GM12874 (cell line): Measurements from ENCODE around the gene EDARADD.

Source experiments
- TF ChIP-seq, protein P1 (sequence below): IDR thresholded peaks from 2 replicates; pipeline ENCODE4 v1.5.1; 2011; ENCODE audit warnings: low read depth, mild to moderate bottlenecking, control low read depth, low read length, moderate library complexity; ENCODE audit not compliant: insufficient read depth

The EDARADD gene

GRCh38 chr1:236393681-236394481 lies at the start of gene EDARADD:
Gene EDARADD (plus strand): TSS chr1:236394286. CDS start chr1:236394445, 159 bp downstream.
- TF ChIP-seq, protein P1, sequence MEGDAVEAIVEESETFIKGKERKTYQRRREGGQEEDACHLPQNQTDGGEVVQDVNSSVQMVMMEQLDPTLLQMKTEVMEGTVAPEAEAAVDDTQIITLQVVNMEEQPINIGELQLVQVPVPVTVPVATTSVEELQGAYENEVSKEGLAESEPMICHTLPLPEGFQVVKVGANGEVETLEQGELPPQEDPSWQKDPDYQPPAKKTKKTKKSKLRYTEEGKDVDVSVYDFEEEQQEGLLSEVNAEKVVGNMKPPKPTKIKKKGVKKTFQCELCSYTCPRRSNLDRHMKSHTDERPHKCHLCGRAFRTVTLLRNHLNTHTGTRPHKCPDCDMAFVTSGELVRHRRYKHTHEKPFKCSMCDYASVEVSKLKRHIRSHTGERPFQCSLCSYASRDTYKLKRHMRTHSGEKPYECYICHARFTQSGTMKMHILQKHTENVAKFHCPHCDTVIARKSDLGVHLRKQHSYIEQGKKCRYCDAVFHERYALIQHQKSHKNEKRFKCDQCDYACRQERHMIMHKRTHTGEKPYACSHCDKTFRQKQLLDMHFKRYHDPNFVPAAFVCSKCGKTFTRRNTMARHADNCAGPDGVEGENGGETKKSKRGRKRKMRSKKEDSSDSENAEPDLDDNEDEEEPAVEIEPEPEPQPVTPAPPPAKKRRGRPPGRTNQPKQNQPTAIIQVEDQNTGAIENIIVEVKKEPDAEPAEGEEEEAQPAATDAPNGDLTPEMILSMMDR = no peak

DNA sequence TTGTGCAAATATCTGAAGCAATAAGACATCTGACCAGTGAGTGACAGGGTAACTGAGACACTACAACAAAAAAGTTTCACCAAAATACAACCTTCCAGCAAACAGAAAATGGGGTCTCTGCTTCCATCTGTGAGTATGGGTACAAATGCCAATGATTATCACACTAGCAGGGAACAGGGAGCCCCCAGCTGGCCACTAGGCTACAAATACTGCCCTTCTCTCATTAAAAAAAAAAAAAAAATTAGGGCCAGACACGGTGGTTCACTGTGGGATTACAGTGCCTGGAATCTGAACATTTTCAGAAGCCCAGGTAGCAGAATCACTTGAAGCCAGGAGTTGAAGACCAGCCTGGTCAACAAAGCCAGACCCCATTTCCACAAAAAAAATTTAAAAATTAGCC lies 48.4 kb upstream of the EDARADD start:
- TF ChIP-seq, protein P1 = peak; percentile 29; the same call in 1 of the 2 replicates

- TF ChIP-seq, protein P1 = no peak
Measured at GRCh38 chr1:236348071-236348470, 46.0 kb upstream of the EDARADD start.

DNA sequence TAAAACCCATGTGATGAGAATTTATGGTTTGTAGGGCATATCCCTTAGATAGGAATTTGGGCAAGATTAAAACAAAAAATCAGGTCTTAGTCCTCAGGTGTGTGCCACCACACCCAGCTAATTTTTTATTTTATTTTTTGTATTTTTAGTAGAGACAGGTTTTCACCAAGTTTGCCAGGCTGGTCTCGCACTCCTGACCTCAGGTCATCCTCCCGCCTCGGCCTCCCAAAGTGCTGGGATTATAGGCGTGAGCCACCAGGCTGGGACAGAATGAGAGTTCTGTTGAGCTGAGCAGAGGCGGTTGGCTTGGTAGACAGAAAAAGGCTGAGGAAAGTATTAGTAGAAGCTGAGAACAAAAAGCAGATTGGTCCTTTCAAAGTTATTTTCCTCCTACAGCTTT lies 43.8 kb upstream of the EDARADD start:
- TF ChIP-seq, protein P1 = no peak

- TF ChIP-seq, protein P1 = no peak
Measured at GRCh38 chr1:236351875-236352573, 42.1 kb upstream of the EDARADD start.

- TF ChIP-seq, protein P1 = no peak
Measured at GRCh38 chr1:236353813-236354212, 40.3 kb upstream of the EDARADD start.

- TF ChIP-seq, protein P1 = no peak
Measured at GRCh38 chr1:236354330-236355147, 39.5 kb upstream of the EDARADD start.
